ENCODE results near the gene CGREF1. TPM values are rescaled to one million over a fixed set of nuclear protein-coding genes. Genes with fewer than 3 reads are reported as not detected.

CGREF1 gene
- total RNA-seq, 1 experiment from 2014 or later: 2.1 TPM

DNA sequence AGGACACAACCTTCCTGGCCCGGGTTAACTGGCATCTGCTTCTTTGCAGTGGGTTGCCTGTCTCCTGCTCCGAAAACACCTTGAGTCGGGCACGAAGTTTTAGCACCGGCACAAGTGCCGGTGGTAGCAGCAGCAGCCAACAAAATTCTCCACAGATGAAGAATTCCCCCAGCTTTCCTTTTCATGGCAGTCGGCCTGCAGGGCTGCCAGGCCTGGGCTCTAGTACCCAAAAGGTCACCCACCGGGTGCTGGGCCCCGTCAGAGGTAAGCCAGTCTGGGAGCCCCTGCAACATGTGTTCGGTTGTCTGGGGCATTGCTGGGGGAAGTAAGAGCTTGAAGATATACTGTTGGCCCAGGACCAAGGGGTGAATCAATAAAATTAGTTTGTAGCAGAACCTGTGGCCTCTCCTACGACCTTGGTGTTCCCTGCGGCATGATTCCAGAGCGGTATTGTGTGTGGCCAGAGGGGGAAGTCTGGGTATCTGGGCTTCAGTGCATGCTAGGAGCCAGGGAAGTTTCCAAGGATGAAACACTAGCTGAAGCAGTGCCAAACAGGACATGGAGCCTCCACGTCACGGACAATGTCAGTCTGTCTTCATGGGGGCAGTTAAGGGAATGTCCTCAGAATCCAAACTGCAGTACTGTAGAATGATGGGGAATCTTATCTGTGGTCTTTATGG lies 59.6 kb downstream of the CGREF1 start:
- Histone ChIP-seq H2BK120ac (ENCODE audit: low read depth, low read length, poor library complexity, severe bottlenecking) (no peak overlapping the region), H3K27me3 (ENCODE audit: insufficient read depth, low read length) (no peaks in the 10 kb centered on the region), H2AK5ac (ENCODE audit: insufficient read length, low read length) (no peak overlapping the region), H3K27ac (ENCODE audit: insufficient read length, low read depth, low read length) (no peak overlapping the region), H2BK20ac (ENCODE audit: low read depth, low read length, poor library complexity, severe bottlenecking) (no peak overlapping the region), H3K56ac (ENCODE audit: insufficient read length, low read depth, low read length) (no peak overlapping the region), H3T11ph (ENCODE audit: low read length) (no peak overlapping the region), H4K20me1 (ENCODE audit: control insufficient read depth, insufficient read depth, insufficient read length) (no peaks in the 10 kb centered on the region), H3K14ac (ENCODE audit: insufficient read depth, low read length) (no peak overlapping the region), H3K4me1 (ENCODE audit: insufficient read depth, low read length) (no peaks in the 10 kb centered on the region), H3K9me3 (ENCODE audit: control insufficient read depth, low read depth, low read length) (no peaks in the 10 kb centered on the region), H3K79me1 (ENCODE audit: insufficient read depth, low read depth, low read length, poor library complexity, severe bottlenecking) (no peaks in the 10 kb centered on the region), H2BK12ac (ENCODE audit: insufficient read length, low read depth, low read length) (no peak overlapping the region), H3K4me2 (ENCODE audit: insufficient read depth, insufficient read length, low read length) (no peak overlapping the region), H3K9ac (ENCODE audit: extremely low read depth, insufficient read length, low read length) (no peak overlapping the region), H4K5ac (ENCODE audit: insufficient read length, low read depth, low read length) (no peak overlapping the region), H3K18ac (ENCODE audit: insufficient read length, low read depth, low read length) (no peak overlapping the region), H4K8ac (replicated peaks; ENCODE audit: insufficient read length, low read depth, low read length) (no peak overlapping the region), H3K79me2 (ENCODE audit: insufficient read depth, low read length) (no peaks in the 10 kb centered on the region), H2AFZ (ENCODE audit: low read length) (no peak overlapping the region), H2BK15ac (ENCODE audit: low read depth, low read length) (no peak overlapping the region), H3K4ac (ENCODE audit: low read depth, low read length) (no peak overlapping the region), H2BK5ac (ENCODE audit: insufficient read length, low read length) (no peak overlapping the region), H3K23me2 (ENCODE audit: insufficient read length, low read depth, low read length, poor library complexity, severe bottlenecking) (no peaks in the 10 kb centered on the region), H4K91ac (ENCODE audit: insufficient read length, low read depth, low read length) (no peak overlapping the region), H3K23ac (ENCODE audit: insufficient read length, low read depth, low read length) (no peak overlapping the region)
- WGBS (ENCODE audit: extremely low coverage, insufficient read length, low lambda C conversion rate): no CpG with 5 or more reads among the region's 15 CpGs
- no peak for DNase-seq
- Mint-ChIP-seq H3K4me1 (no peaks in the 10 kb centered on the region), H3K36me3 (ENCODE audit: insufficient read depth in 1 of 3, low read depth in 3 of 3) (peaks cover 12 to 61% (median 57%) of the 10 kb centered on the region in 3 experiments; a peak in 5 of 7 replicates), H3K4me3 (no peak overlapping the region), H3K9me3 (no peaks in the 10 kb centered on the region), H3K27ac (no peak overlapping the region; a peak in 1 of 7 replicates), H3K27me3 (ENCODE audit: low read depth) (no peaks in the 10 kb centered on the region)
- TF ChIP-seq, protein P1, sequence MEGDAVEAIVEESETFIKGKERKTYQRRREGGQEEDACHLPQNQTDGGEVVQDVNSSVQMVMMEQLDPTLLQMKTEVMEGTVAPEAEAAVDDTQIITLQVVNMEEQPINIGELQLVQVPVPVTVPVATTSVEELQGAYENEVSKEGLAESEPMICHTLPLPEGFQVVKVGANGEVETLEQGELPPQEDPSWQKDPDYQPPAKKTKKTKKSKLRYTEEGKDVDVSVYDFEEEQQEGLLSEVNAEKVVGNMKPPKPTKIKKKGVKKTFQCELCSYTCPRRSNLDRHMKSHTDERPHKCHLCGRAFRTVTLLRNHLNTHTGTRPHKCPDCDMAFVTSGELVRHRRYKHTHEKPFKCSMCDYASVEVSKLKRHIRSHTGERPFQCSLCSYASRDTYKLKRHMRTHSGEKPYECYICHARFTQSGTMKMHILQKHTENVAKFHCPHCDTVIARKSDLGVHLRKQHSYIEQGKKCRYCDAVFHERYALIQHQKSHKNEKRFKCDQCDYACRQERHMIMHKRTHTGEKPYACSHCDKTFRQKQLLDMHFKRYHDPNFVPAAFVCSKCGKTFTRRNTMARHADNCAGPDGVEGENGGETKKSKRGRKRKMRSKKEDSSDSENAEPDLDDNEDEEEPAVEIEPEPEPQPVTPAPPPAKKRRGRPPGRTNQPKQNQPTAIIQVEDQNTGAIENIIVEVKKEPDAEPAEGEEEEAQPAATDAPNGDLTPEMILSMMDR (conservative IDR thresholded peaks at IDR 0.05): no peak

All from H9 (cell line).